ENCODE measurements around the gene MOV10L1.
A peak's percentile ranks its signal among the peaks of the same experiment; 100 is the strongest.

MOV10L1 gene

GRCh38 chr22:50148166-50148500 lies 58.3 kb downstream of the MOV10L1 start:
- H3K4me3 ChIP-seq (ENCODE audit: control insufficient read depth, low read depth, low read length): no peak overlapping the region
- DNase-seq (ENCODE audit: low read depth): no peak
- TF ChIP-seq, protein P1, sequence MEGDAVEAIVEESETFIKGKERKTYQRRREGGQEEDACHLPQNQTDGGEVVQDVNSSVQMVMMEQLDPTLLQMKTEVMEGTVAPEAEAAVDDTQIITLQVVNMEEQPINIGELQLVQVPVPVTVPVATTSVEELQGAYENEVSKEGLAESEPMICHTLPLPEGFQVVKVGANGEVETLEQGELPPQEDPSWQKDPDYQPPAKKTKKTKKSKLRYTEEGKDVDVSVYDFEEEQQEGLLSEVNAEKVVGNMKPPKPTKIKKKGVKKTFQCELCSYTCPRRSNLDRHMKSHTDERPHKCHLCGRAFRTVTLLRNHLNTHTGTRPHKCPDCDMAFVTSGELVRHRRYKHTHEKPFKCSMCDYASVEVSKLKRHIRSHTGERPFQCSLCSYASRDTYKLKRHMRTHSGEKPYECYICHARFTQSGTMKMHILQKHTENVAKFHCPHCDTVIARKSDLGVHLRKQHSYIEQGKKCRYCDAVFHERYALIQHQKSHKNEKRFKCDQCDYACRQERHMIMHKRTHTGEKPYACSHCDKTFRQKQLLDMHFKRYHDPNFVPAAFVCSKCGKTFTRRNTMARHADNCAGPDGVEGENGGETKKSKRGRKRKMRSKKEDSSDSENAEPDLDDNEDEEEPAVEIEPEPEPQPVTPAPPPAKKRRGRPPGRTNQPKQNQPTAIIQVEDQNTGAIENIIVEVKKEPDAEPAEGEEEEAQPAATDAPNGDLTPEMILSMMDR (conservative IDR thresholded peaks at IDR 0.05; ENCODE audit: control insufficient read depth, insufficient read depth, low read depth, low read length): no peak

GRCh38 chr22:50148991-50149721 lies 59.4 kb downstream of the MOV10L1 start:
- no peak overlapping the region for H3K4me3 ChIP-seq (ENCODE audit: control insufficient read depth, low read depth, low read length)
- peak; percentile 38 for DNase-seq (ENCODE audit: low read depth)
- TF ChIP-seq, protein P1 (conservative IDR thresholded peaks at IDR 0.05; ENCODE audit: control insufficient read depth, insufficient read depth, low read depth, low read length): peak; percentile 51

- TF ChIP-seq, protein P1 (conservative IDR thresholded peaks at IDR 0.05; ENCODE audit: control insufficient read depth, insufficient read depth, low read depth, low read length): no peak
- DNase-seq (ENCODE audit: low read depth): no peak
- H3K4me3 ChIP-seq (ENCODE audit: control insufficient read depth, low read depth, low read length): no peak overlapping the region
Measured at GRCh38 chr22:50150161-50151129, 60.6 kb downstream of the MOV10L1 start.

- TF ChIP-seq, protein P1 (conservative IDR thresholded peaks at IDR 0.05; ENCODE audit: control insufficient read depth, insufficient read depth, low read depth, low read length): no peak
- H3K4me3 ChIP-seq (ENCODE audit: control insufficient read depth, low read depth, low read length): no peak overlapping the region
- DNase-seq (ENCODE audit: low read depth): no peak
Measured at GRCh38 chr22:50151571-50152537, 62.0 kb downstream of the MOV10L1 start.

DNA sequence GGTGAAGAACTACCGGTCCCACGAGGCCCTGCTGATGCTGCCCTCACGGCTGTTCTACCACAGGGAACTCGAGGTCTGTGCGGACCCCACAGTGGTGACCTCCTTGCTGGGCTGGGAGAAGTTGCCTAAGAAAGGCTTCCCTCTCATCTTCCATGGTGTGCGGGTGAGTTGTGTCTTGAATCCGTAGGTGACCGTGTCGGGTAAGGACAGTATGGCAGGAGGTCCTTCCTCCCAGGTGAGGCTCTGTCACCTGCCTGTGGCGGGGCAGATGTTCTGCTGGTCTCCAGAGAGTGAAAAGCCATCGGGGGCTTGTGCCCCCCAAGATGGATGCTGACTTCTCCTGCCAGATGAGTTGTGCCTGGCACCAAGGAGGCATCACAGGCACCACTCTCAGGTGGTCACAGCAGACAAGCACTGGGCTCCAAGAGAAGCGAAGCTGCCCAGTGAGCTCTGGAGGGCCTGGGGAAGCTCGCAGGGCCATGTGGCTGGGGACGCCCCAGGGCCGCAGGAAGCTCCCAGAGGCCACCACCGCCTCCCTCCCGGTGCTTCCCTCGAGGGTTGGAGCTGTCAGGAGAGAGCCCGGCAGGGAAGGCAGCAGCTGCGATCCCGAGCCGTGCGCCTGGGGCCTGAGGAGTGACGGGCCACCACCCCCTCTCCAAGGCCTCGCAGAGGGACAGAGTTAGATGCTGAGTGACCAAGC lies 63.4 kb downstream of the MOV10L1 start:
- H3K4me3 ChIP-seq (ENCODE audit: control insufficient read depth, low read depth, low read length): no peak overlapping the region
- DNase-seq (ENCODE audit: low read depth): no peak
- TF ChIP-seq, protein P1 (conservative IDR thresholded peaks at IDR 0.05; ENCODE audit: control insufficient read depth, insufficient read depth, low read depth, low read length): no peak
